Measurements from ENCODE around the gene SOAT2. TPM values are rescaled to one million over a fixed set of nuclear protein-coding genes. Genes with fewer than 3 reads are reported as not detected.
A peak's percentile ranks its signal among the peaks of the same experiment; 100 is the strongest.

SOAT2 gene
- total RNA-seq, 1 donor from 2014 or later, result not detected

- no peak for TF ChIP-seq CTCF (IDR thresholded peaks at IDR 0.05; ENCODE audit: insufficient read depth, low read length, severe bottlenecking)
- no peak overlapping the region for H3K4me3 ChIP-seq (ENCODE audit: low read depth, low read length)
- FAIRE-seq, result no peak
These were observed 38.5 kb upstream of the SOAT2 start for GRCh38 chr12:53064613-53065436.

GRCh38 chr12:53065470-53065869 is 37.8 kb upstream of the SOAT2 start:
- Histone ChIP-seq H3K27me3 (ENCODE audit: control insufficient read depth, insufficient read depth, low read length) (no peaks in the 10 kb centered on the region), H3K36me3 (ENCODE audit: control insufficient read depth, insufficient read depth, low read length) (peaks cover 20% of the 10 kb centered on the region), H3K4me3 (ENCODE audit: low read depth, low read length) (no peak overlapping the region)
- FAIRE-seq (peak; percentile 36), DNase-seq (ENCODE audit: low read depth) (no peak)
- no peak for TF ChIP-seq CTCF (IDR thresholded peaks at IDR 0.05; ENCODE audit: insufficient read depth, low read length, severe bottlenecking)

More at GRCh38 chr12:53064613-53065436, 38.5 kb upstream of the SOAT2 start:
- no peak for DNase-seq (ENCODE audit: low read depth)
- no peaks in the 10 kb centered on the region for H3K27me3 ChIP-seq (ENCODE audit: control insufficient read depth, insufficient read depth, low read length)
- peaks cover 20% of the 10 kb centered on the region for H3K36me3 ChIP-seq (ENCODE audit: control insufficient read depth, insufficient read depth, low read length)

DNA sequence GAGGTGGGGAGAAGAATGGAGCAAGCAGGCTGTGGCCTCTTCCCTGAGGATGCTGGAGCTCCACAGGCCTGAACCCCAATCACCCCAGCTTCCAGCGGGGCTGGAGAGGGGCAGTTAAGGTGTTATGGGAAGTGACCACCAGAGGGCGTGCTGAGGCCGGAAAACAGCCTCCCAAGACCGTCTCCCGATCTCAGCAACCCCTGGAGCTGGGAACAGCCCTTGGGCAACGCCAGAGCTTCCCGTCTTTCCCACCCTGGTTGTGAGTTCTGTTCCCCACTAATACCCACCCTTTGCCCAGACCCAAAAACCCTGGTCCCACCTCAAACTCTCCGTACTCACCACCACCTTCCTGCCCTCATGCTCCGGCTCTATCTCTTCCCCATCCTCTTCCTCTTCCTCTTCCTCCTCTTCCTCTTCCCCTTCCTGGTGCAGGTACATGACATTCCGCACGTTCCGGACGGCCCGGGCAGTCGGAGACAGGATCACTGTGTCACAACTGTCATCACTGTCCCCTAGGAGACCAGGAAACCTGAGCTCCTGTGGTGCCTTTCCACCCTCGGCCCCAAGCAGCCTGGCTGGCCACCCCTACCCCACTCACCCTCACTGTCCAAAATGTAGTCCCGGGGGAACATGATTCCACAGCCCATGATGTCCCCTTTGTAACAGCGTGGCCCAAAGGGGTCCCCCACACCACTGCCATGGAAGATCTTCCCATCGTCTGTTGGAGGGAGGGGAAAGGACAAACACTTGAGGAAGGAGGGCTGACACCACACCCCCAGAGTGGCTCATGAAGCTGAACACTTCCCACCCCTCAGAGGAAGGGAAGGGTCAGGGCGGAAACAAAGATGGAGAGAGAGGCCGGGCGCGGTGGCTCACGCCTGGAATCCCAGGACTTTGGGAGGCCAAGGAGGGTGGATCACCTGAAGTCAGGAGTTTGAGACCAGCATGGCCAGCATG is 37.0 kb upstream of the SOAT2 start:
- Histone ChIP-seq H3K4me3 (ENCODE audit: low read depth, low read length) (no peak overlapping the region), H3K36me3 (ENCODE audit: control insufficient read depth, insufficient read depth, low read length) (peaks cover 22% of the 10 kb centered on the region), H3K27me3 (ENCODE audit: control insufficient read depth, insufficient read depth, low read length) (no peaks in the 10 kb centered on the region)
- TF ChIP-seq CTCF (IDR thresholded peaks at IDR 0.05; ENCODE audit: insufficient read depth, low read length, severe bottlenecking), result peak; percentile 94
- FAIRE-seq, result no peak
- peak; percentile 50 for DNase-seq (ENCODE audit: low read depth)

GRCh38 chr12:53067074-53067992 is 36.0 kb upstream of the SOAT2 start:
- H3K4me3 ChIP-seq (ENCODE audit: low read depth, low read length), result no peak overlapping the region
- peaks cover 23% of the 10 kb centered on the region for H3K36me3 ChIP-seq (ENCODE audit: control insufficient read depth, insufficient read depth, low read length)
- no peak for DNase-seq (ENCODE audit: low read depth)
- H3K27me3 ChIP-seq (ENCODE audit: control insufficient read depth, insufficient read depth, low read length), result no peaks in the 10 kb centered on the region
- TF ChIP-seq CTCF (IDR thresholded peaks at IDR 0.05; ENCODE audit: insufficient read depth, low read length, severe bottlenecking), result no peak
- peak; percentile 84 for FAIRE-seq
